Esophagus squamous epithelium (tissue), 5 donors: ENCODE results near the gene WWOX. TPM values are rescaled to one million over a fixed set of nuclear protein-coding genes. Genes with fewer than 3 reads are reported as not detected.

ENCODE experiments used
- DNase-seq: peaks from one replicate; lab custom pipeline; 2025; lab: John Stamatoyannopoulos, UW
- H3K27ac ChIP-seq, 4 donors: fragments of 200-600 bp; sonication (generic); one replicate each; pipeline ENCODE4 v1.5.1; 2016 to 2019; ENCODE audit warnings: mild to moderate bottlenecking in 1 of 4
- H3K27me3 ChIP-seq, 4 donors: fragments of 200-600 bp; sonication (generic); 1 replicate in 3 of 4; 2 replicates in 1 of 4; pipeline versions ENCODE4 v1.5.1 to v1.6.0; 2017 to 2021; ENCODE audit warnings: antibody characterized with exemption in 1 of 4
- H3K36me3 ChIP-seq, 3 donors: fragments of 200-600 bp; sonication (generic); one replicate each; pipeline ENCODE4 v1.5.1; 2016 to 2019
- H3K4me1 ChIP-seq, 3 donors: fragments of 200-600 bp; sonication (generic); one replicate each; pipeline ENCODE4 v1.5.1; 2017 to 2019
- H3K4me3 ChIP-seq, 4 donors: fragments of 200-600 bp; sonication (generic); 1 replicate in 3 of 4; 2 replicates in 1 of 4; pipeline ENCODE4 v1.5.1; 2016 to 2019; ENCODE audit warnings: mild to moderate bottlenecking in 2 of 4, moderate library complexity in 1 of 4
- H3K9me3 ChIP-seq, 3 donors: fragments of 200-600 bp; sonication (generic); one replicate each; pipeline ENCODE4 v1.5.1; 2016 to 2019
- POLR2A ChIP-seq, 4 donors: fragments of 450-650 bp; IDR thresholded peaks; one replicate each; pipeline ENCODE4 v1.6.1; 2017; ENCODE audit warnings: antibody characterized with exemption in 4 of 4, mild to moderate bottlenecking in 4 of 4, moderate library complexity in 3 of 4
- WGBS, 2 donors: methylation state at CpG; one replicate each; pipeline ENCODE4 v1.1.5; 2018; 5-methylcytosine and 5-hydroxymethylcytosine counted together
- intact Hi-C: fragments of 100-400 bp; cut with DNase I; formaldehyde crosslinking; loops from one replicate; pipeline ENCODE4 v1.15.0; 2022
- total RNA-seq, 4 donors: library from RNA; depleted of rRNA; stranded (reverse); fragments of >200 nt; gene quantifications; one replicate each; pipeline ENCODE4 v1.1.0, GENCODE V29; 2016
- TF ChIP-seq, protein P1 (sequence below), 6 experiments: fragments of 450-650 bp in 4 of 6; fragments of 200-600 bp in 2 of 6; sonication (generic) in 2 of 6; IDR thresholded peaks; one replicate each; pipeline ENCODE4 v1.5.1; 2016 to 2019; ENCODE audit warnings: antibody characterized with exemption in 6 of 6, mild to moderate bottlenecking in 4 of 6, moderate library complexity in 4 of 6
- donor health status: DM: yes; HTN: yes; CAD: no.

Gene WWOX
- total RNA-seq, 4 donors from 2014 or later: 20.9 to 31.1 (median 27.5) TPM

DNA sequence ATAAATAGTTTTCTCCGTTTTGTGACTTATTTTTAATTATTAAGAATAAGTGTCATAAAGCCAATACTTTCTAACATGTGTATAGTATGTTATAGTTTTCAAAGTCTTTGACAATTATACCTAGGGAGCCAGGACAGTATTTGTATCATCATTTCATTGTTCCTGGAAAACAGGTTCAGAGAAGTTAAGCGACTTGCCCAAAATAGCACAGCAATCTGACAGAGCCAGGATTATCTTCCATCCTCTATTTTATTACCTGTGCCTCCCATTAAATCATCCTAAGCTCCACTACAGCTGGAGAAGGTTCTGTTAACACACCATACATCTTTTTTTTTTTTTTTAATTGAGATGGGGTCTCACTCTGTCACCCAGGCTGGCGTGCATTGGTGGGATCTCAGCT lies 782.7 kb downstream of the WWOX start:
- H3K4me3 ChIP-seq: no peak overlapping the region
- TF ChIP-seq, protein P1, sequence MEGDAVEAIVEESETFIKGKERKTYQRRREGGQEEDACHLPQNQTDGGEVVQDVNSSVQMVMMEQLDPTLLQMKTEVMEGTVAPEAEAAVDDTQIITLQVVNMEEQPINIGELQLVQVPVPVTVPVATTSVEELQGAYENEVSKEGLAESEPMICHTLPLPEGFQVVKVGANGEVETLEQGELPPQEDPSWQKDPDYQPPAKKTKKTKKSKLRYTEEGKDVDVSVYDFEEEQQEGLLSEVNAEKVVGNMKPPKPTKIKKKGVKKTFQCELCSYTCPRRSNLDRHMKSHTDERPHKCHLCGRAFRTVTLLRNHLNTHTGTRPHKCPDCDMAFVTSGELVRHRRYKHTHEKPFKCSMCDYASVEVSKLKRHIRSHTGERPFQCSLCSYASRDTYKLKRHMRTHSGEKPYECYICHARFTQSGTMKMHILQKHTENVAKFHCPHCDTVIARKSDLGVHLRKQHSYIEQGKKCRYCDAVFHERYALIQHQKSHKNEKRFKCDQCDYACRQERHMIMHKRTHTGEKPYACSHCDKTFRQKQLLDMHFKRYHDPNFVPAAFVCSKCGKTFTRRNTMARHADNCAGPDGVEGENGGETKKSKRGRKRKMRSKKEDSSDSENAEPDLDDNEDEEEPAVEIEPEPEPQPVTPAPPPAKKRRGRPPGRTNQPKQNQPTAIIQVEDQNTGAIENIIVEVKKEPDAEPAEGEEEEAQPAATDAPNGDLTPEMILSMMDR (IDR thresholded peaks at IDR 0.05): no peak
- no peak for TF ChIP-seq POLR2A (IDR thresholded peaks at IDR 0.05)
- no peaks in the 10 kb centered on the region for H3K27me3 ChIP-seq
- WGBS, 2 donors: 90 to 91% methylated on average over 3 of the region's 3 CpGs
- no peak overlapping the region for H3K27ac ChIP-seq
- H3K36me3 ChIP-seq: no peaks in the 10 kb centered on the region
- intact Hi-C loops: no loop called here
- no peaks in the 10 kb centered on the region for H3K4me1 ChIP-seq
- H3K9me3 ChIP-seq: no peaks in the 10 kb centered on the region
- DNase-seq: no peak

DNA sequence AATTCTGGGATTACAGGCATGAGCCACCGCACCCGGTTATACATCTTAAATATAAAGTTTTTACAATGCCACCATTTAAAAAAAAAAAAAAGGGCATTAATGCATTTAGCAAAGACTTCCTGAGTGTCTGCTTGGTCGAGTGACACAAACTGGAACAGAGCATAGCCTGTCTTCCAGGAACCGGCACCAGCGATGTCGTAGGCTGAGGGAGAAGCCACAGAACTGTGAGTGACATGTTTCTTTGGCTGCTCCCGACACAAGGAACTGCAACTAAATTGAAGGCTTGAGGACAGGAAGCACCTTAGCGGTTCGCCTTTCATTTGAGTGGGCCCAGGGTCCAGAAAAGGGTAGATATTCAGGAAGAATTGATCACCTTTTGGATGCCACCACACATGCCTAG lies 783.3 kb downstream of the WWOX start:
- WGBS, 2 donors: 83 to 85% methylated on average over 9 of the region's 9 CpGs
- TF ChIP-seq, protein P1 (IDR thresholded peaks at IDR 0.05): no peak
- TF ChIP-seq POLR2A (IDR thresholded peaks at IDR 0.05): no peak
- Histone ChIP-seq H3K27ac (no peak overlapping the region), H3K36me3 (no peaks in the 10 kb centered on the region), H3K27me3 (no peaks in the 10 kb centered on the region), H3K4me3 (no peak overlapping the region), H3K4me1 (no peaks in the 10 kb centered on the region), H3K9me3 (no peaks in the 10 kb centered on the region)
- DNase-seq: no peak
- intact Hi-C loops: no loop called here

DNA sequence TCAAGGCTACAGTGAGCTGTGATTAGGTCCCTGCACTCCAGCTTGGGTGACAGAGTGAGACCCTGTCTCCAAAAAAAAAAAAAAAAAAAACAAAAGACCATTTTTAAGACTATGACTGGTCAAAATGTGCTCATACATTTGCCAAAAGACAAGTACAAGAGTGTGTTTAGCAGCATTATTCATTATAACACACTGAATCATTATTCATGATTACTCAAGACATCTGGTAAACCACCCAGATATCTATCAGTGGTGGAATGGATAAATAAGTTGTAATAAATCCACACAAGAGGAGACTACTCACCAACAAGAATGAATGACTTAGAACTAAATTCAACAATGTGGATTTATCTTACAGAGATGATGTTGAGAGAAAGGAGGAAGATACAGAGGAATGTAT lies 784.8 kb downstream of the WWOX start:
- Histone ChIP-seq H3K27ac (no peak overlapping the region), H3K4me3 (no peak overlapping the region), H3K4me1 (no peaks in the 10 kb centered on the region), H3K9me3 (no peaks in the 10 kb centered on the region), H3K27me3 (no peaks in the 10 kb centered on the region), H3K36me3 (no peaks in the 10 kb centered on the region)
- no peak for DNase-seq
- TF ChIP-seq, protein P1 (IDR thresholded peaks at IDR 0.05): no peak
- TF ChIP-seq POLR2A (IDR thresholded peaks at IDR 0.05): no peak
- intact Hi-C loops: no loop called here

- Histone ChIP-seq H3K27me3 (no peaks in the 10 kb centered on the region), H3K4me1 (no peaks in the 10 kb centered on the region), H3K36me3 (no peaks in the 10 kb centered on the region), H3K9me3 (no peaks in the 10 kb centered on the region), H3K4me3 (no peak overlapping the region), H3K27ac (no peak overlapping the region)
- intact Hi-C loops: no loop called here
- TF ChIP-seq, protein P1 (IDR thresholded peaks at IDR 0.05): no peak
- no peak for TF ChIP-seq POLR2A (IDR thresholded peaks at IDR 0.05)
- WGBS, 2 donors: 86 to 89% methylated on average over 8 to 10 of the region's 10 CpGs
- DNase-seq: no peak
Measured at GRCh38 chr16:78889346-78889745, 789.9 kb downstream of the WWOX start.

DNA sequence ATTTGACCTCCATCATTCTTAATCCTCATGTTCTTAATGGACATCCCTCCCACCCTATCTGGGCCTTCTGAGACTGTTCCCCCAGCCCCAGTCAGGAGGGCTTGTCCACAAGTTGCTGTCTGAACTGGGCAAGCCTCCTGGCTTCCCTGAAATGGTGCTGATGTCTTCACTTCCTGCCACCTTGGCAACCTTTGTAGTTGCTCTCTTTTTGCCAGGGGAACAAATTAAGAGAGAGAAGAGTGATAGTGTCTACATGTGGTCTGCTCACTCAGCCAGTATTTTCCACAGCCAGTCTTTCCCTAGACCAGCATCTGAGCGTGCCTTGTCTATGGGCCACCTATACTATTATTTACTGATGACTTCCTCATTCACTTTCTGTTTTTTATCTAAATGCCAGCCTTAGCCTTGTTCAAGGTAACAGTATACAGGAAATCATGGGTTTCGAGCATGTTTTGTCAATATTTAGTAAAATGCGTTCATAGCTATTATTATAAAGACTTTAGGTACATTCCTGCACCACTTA lies 791.0 kb downstream of the WWOX start:
- Histone ChIP-seq H3K27me3 (no peaks in the 10 kb centered on the region), H3K27ac (no peak overlapping the region), H3K4me1 (no peaks in the 10 kb centered on the region), H3K36me3 (no peaks in the 10 kb centered on the region), H3K9me3 (no peaks in the 10 kb centered on the region), H3K4me3 (no peak overlapping the region)
- TF ChIP-seq, protein P1 (IDR thresholded peaks at IDR 0.05): no peak
- TF ChIP-seq POLR2A (IDR thresholded peaks at IDR 0.05): no peak
- DNase-seq: no peak
- intact Hi-C loops: no loop called here
- WGBS, 2 donors: 91 to 93% methylated on average over 3 of the region's 3 CpGs
